HepG2 (cell line): ENCODE results near the gene CENPP. TPM values are rescaled to one million over a fixed set of nuclear protein-coding genes. Genes with fewer than 3 reads are reported as not detected.

Experiments used
- ATAC-seq: fragments of 200-7000 bp; cut with Tn5 transposase; 3 replicates; pipeline ENCODE4 v1.9.1; 2020; ENCODE audit warnings: mild to moderate bottlenecking, moderate library complexity
- BruUV-seq: library from RNA; stranded (reverse); fragments of 400-500 nt; replicated peaks from 2 replicates; lab custom pipeline; 2021; lab: Mats Ljungman, UMichigan
- CTCF ChIA-PET: fragments of 300-600 bp; formaldehyde crosslinking; extraction: SDS; loops from one replicate; lab custom pipeline; 2021; ENCODE audit warnings: low total read pairs, inconsistent platforms, low intra/inter-chr PET ratio; lab: Yijun Ruan, JAX
- POLR2A ChIA-PET: fragments of 350-600 bp; sonication (Branson Sonifier 250); formaldehyde crosslinking; loops from one replicate; lab custom pipeline; 2020; ENCODE audit warnings: antibody characterized with exemption, inconsistent platforms; lab: Yijun Ruan, JAX
- DNase-seq: peaks from one replicate; pipeline ENCODE4 v3.0.0-alpha.2; 2015; ENCODE audit warnings: low spot score
- FAIRE-seq: peaks from 3 replicates; lab custom pipeline; 2011; peaks lifted over from hg19 to GRCh38; lab: Jason Lieb, UNC
- H2AFZ ChIP-seq: one replicate; pipeline ENCODE4 v1.6.1; 2011; ENCODE audit warnings: low read length, inconsistent platforms
- H3K27ac ChIP-seq: fragments of 300-600 bp; 3 replicates; pipeline ENCODE4 v1.8.0; 2011; ENCODE audit warnings: mixed run types, mild to moderate bottlenecking, mixed read lengths, low read length, inconsistent platforms; ENCODE audit not compliant: insufficient read depth; ENCODE audit errors: extremely low read length
- H3K27me3 ChIP-seq, 2 experiments: fragments of 200-600 bp in 1 of 2; 2 replicates in 1 of 2; 3 replicates in 1 of 2; pipeline versions ENCODE4 v1.6.0 to v1.8.0; 2011; ENCODE audit warnings: low read length in 2 of 2, mild to moderate bottlenecking in 2 of 2, moderate library complexity in 2 of 2, inconsistent platforms in 1 of 2; ENCODE audit not compliant: insufficient read depth in 2 of 2, control insufficient read depth in 1 of 2
- H3K36me3 ChIP-seq, 2 experiments: fragments of 200-600 bp in 1 of 2; replicated peaks in 1 of 2; 2 replicates in 1 of 2; 3 replicates in 1 of 2; pipeline versions ENCODE4 v1.5.1 to v1.8.0; 2011; ENCODE audit warnings: low read length in 2 of 2, inconsistent platforms in 1 of 2; ENCODE audit not compliant: insufficient read depth in 2 of 2, control insufficient read depth in 1 of 2
- H3K4me1 ChIP-seq: 2 replicates; pipeline ENCODE4 v1.5.1; 2012; ENCODE audit warnings: low read length, inconsistent platforms; ENCODE audit not compliant: insufficient read depth
- H3K4me2 ChIP-seq: 2 replicates; pipeline ENCODE4 v1.6.0; 2011; ENCODE audit warnings: low read depth, low read length, inconsistent platforms
- H3K4me3 ChIP-seq, 3 experiments: fragments of 200-600 bp in 1 of 3; sonication (generic), shearing (Covaris generic) in 1 of 3; replicated peaks in 1 of 3; 2 replicates each; pipeline ENCODE4 v1.5.1; 2011 to 2016; ENCODE audit warnings: low read length in 3 of 3, inconsistent platforms in 2 of 3, low read depth in 2 of 3, mild to moderate bottlenecking in 2 of 3, control low read depth in 1 of 3, mixed read lengths in 1 of 3; ENCODE audit not compliant: insufficient read depth in 1 of 3
- H3K79me2 ChIP-seq: one replicate; pipeline ENCODE4 v1.6.1; 2011; ENCODE audit warnings: low read length, inconsistent platforms; ENCODE audit not compliant: insufficient read depth
- H3K9ac ChIP-seq: 2 replicates; pipeline ENCODE4 v1.6.0; 2011; ENCODE audit warnings: mild to moderate bottlenecking, low read depth, low read length, inconsistent platforms; ENCODE audit not compliant: insufficient read depth
- H3K9me3 ChIP-seq: 2 replicates; pipeline ENCODE4 v1.5.1; 2012; ENCODE audit warnings: mild to moderate bottlenecking, low read length
- H4K20me1 ChIP-seq: 2 replicates; pipeline ENCODE4 v1.6.0; 2011; ENCODE audit warnings: inconsistent platforms, mild to moderate bottlenecking, low read length, moderate library complexity; ENCODE audit not compliant: insufficient read depth
- EHMT2 ChIP-seq: fragments of 200-600 bp; sonication (generic); IDR thresholded peaks from 2 replicates; pipeline ENCODE4 v1.7.0; 2017; ENCODE audit warnings: antibody characterized with exemption, low read depth, low read length, borderline replicate concordance
- HOXD1 ChIP-seq: sonication (generic); formaldehyde crosslinking; IDR thresholded peaks from 2 replicates; pipeline ENCODE4 v1.5.0; 2020; ENCODE audit warnings: missing genetic modification reagents
- ISX ChIP-seq: sonication (generic); formaldehyde crosslinking; conservative IDR thresholded peaks from 2 replicates; pipeline ENCODE4 v1.5.0; 2020; ENCODE audit warnings: missing genetic modification reagents
- KMT2A ChIP-seq: sonication (generic); formaldehyde crosslinking; IDR thresholded peaks from 2 replicates; pipeline ENCODE4 v1.4.0; 2020; ENCODE audit warnings: missing genetic modification reagents
- MBNL3 ChIP-seq: fragments of 250-450 bp; sonication (Bioruptor Pico); conservative IDR thresholded peaks from 2 replicates; pipeline ENCODE4 v1.8.0; 2022; ENCODE audit warnings: mild to moderate bottlenecking, inconsistent platforms
- NCOR1 ChIP-seq: fragments of 200-600 bp; sonication (generic); IDR thresholded peaks from 2 replicates; pipeline ENCODE4 v1.7.0; 2017; ENCODE audit warnings: antibody characterized with exemption, low read length, borderline replicate concordance
- NFE2L2 ChIP-seq: fragments of 150-350 bp; IDR thresholded peaks from 2 replicates; pipeline ENCODE4 v1.6.1; 2014; ENCODE audit warnings: low read length
- NRL ChIP-seq: sonication (generic); formaldehyde crosslinking; IDR thresholded peaks from 2 replicates; pipeline ENCODE4 v1.5.0; 2020; ENCODE audit warnings: missing genetic modification reagents, mild to moderate bottlenecking, moderate library complexity, borderline replicate concordance
- ZNF296 ChIP-seq: sonication (generic); formaldehyde crosslinking; conservative IDR thresholded peaks from 2 replicates; pipeline ENCODE4 v1.5.0; 2020; ENCODE audit warnings: mild to moderate bottlenecking, missing genetic modification reagents
- ZNF337 ChIP-seq: sonication (generic); formaldehyde crosslinking; IDR thresholded peaks from 2 replicates; pipeline ENCODE4 v1.5.1; 2020; ENCODE audit warnings: missing genetic modification reagents, low read depth, mild to moderate bottlenecking, borderline replicate concordance
- ZNF460 ChIP-seq: sonication (generic); formaldehyde crosslinking; IDR thresholded peaks from 2 replicates; pipeline ENCODE4 v1.5.1; 2020; ENCODE audit warnings: missing genetic modification reagents, mild to moderate bottlenecking, borderline replicate concordance
- ZNF891 ChIP-seq: sonication (generic); formaldehyde crosslinking; IDR thresholded peaks from 2 replicates; pipeline ENCODE4 v1.5.0; 2020; ENCODE audit warnings: mild to moderate bottlenecking, missing genetic modification reagents
- ZSCAN21 ChIP-seq: sonication (generic); formaldehyde crosslinking; IDR thresholded peaks from 2 replicates; pipeline ENCODE4 v1.8.0; 2022; ENCODE audit warnings: mild to moderate bottlenecking, missing genetic modification reagents, moderate library complexity, borderline replicate concordance
- whole genome bisulfite sequencing: methylation state at CpG from one replicate; pipeline ENCODE4 v1.1.6; 2017; ENCODE audit warnings: low lambda C conversion rate; 5-methylcytosine and 5-hydroxymethylcytosine counted together
- in situ Hi-C: cut with HindIII; loops from 2 replicates; pipeline ENCODE4 v1.10.0; 2017; ENCODE audit warnings: low pct_unique_long_range_greater_than_20kb; ENCODE audit not compliant: extremely low pct_ligation_motif_present
- intact Hi-C: fragments of 100-400 bp; cut with micrococcal nuclease; formaldehyde crosslinking; loops from one replicate; pipeline ENCODE4 v1.10.0; 2022; ENCODE audit not compliant: unreplicated experiment
- polyA plus RNA-seq, 8 experiments: library from polyadenylated mRNA; depleted of rRNA in 3 of 8; stranded (reverse) in 7 of 8; unstranded in 1 of 8; fragments of >200 nt; fragmentation: Illumina TruSeq in 4 of 8; extraction: Trizol in 4 of 8; gene quantifications; 2 replicates each; pipeline versions ENCODE4 v1.2.1 to v1.2.3, GENCODE V29; 2011 to 2016; ENCODE audit warnings: low read depth in 4 of 8, missing spikeins in 1 of 8, mixed read lengths in 1 of 8; ENCODE audit not compliant: insufficient read depth in 1 of 8
- total RNA-seq, 5 experiments: library from RNA; depleted of rRNA; stranded (reverse); fragments of >200 nt; fragmentation: Illumina TruSeq; extraction: Trizol; gene quantifications; 2 replicates each; pipeline ENCODE4 v1.2.3, GENCODE V29; 2016; ENCODE audit warnings: low read depth in 1 of 5
- TF ChIP-seq, protein P1 (sequence below): sonication (generic); formaldehyde crosslinking; IDR thresholded peaks from 2 replicates; pipeline ENCODE4 v1.9.0; 2021; ENCODE audit warnings: missing genetic modification reagents, borderline replicate concordance
- TF ChIP-seq, protein P2 (sequence below): sonication (generic); formaldehyde crosslinking; IDR thresholded peaks from 2 replicates; pipeline ENCODE4 v1.5.0; 2020; ENCODE audit warnings: missing genetic modification reagents
- TF ChIP-seq, protein P3 (sequence below): sonication (generic); formaldehyde crosslinking; IDR thresholded peaks from 2 replicates; pipeline ENCODE4 v1.5.0; 2020; ENCODE audit warnings: mild to moderate bottlenecking, missing genetic modification reagents, moderate library complexity

Gene CENPP
- total and polyA plus RNA-seq, 2 of the 13 experiments (the other 11 are each of a cell fraction or from before 2014, with no cell fraction given) = 2.0 to 11.4 TPM

DNA sequence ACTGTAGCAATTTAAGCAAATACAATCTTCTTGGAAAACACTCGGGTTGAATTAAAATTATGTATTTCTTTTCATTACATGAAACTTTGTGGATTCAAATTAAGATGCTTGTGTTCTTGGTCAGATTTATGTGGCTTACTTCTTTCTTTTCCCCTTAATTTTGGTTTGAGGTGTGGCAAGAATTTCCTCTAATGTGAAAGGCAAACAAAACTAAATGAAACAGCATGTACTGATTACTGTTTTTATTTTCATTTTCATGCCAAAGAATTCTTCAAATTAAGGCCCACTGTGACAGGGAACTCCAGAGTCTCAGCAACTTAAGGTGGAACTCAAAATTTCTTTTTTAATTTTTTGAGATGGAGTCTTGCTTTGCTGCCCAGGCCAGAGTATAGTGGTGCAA lies 98.6 kb downstream of the CENPP start, which contains the start of gene OMD:
OMD (minus strand) TSS at position 132 of the 400 bp plus-strand sequence. CDS start 6,913 bp downstream, outside the sequence.
- DNase-seq = no peak
- ChIA-PET CTCF (no interaction called here), POLR2A (no interaction called here)
- H3K36me3 ChIP-seq = no peaks in the 10 kb centered on the region
- H4K20me1 ChIP-seq = no peaks in the 10 kb centered on the region
- H3K4me3 ChIP-seq = no peak within 1 kb of the TSS
- no peaks in the 10 kb centered on the region for H3K27me3 ChIP-seq
- no peak within 1 kb of the TSS for H3K9ac ChIP-seq
- in situ Hi-C loops (no loop called here), intact Hi-C loops (no loop called here)
- no peak within 1 kb of the TSS for H3K27ac ChIP-seq
- BruUV-seq = no TSS peak
- H3K9me3 ChIP-seq = no peaks in the 10 kb centered on the region
- H3K79me2 ChIP-seq = no peaks in the 10 kb centered on the region
- H3K4me2 ChIP-seq = no peak within 1 kb of the TSS
- no peak for ATAC-seq
- no peak for FAIRE-seq
- H3K4me1 ChIP-seq = no peaks in the 10 kb centered on the region
- no peak within 1 kb of the TSS for H2AFZ ChIP-seq
- WGBS = 74% methylated on average over 1 of the region's 1 CpG
- TF ChIP-seq, protein P1, sequence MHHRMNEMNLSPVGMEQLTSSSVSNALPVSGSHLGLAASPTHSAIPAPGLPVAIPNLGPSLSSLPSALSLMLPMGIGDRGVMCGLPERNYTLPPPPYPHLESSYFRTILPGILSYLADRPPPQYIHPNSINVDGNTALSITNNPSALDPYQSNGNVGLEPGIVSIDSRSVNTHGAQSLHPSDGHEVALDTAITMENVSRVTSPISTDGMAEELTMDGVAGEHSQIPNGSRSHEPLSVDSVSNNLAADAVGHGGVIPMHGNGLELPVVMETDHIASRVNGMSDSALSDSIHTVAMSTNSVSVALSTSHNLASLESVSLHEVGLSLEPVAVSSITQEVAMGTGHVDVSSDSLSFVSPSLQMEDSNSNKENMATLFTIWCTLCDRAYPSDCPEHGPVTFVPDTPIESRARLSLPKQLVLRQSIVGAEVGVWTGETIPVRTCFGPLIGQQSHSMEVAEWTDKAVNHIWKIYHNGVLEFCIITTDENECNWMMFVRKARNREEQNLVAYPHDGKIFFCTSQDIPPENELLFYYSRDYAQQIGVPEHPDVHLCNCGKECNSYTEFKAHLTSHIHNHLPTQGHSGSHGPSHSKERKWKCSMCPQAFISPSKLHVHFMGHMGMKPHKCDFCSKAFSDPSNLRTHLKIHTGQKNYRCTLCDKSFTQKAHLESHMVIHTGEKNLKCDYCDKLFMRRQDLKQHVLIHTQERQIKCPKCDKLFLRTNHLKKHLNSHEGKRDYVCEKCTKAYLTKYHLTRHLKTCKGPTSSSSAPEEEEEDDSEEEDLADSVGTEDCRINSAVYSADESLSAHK (CRISPR knock-in tag) = no peak
- TF ChIP-seq ISX (CRISPR knock-in tag) = no peak
- no peak for TF ChIP-seq ZNF296 (CRISPR knock-in tag)
- no peak for TF ChIP-seq EHMT2
- TF ChIP-seq ZNF891 (CRISPR knock-in tag) = no peak
- no peak for TF ChIP-seq KMT2A
- no peak for TF ChIP-seq NFE2L2
- TF ChIP-seq ZSCAN21 (CRISPR knock-in tag) = no peak
- TF ChIP-seq, protein P2, sequence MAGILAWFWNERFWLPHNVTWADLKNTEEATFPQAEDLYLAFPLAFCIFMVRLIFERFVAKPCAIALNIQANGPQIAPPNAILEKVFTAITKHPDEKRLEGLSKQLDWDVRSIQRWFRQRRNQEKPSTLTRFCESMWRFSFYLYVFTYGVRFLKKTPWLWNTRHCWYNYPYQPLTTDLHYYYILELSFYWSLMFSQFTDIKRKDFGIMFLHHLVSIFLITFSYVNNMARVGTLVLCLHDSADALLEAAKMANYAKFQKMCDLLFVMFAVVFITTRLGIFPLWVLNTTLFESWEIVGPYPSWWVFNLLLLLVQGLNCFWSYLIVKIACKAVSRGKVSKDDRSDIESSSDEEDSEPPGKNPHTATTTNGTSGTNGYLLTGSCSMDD (CRISPR knock-in tag) = no peak
- no peak for TF ChIP-seq HOXD1 (CRISPR knock-in tag)
- TF ChIP-seq, protein P3, sequence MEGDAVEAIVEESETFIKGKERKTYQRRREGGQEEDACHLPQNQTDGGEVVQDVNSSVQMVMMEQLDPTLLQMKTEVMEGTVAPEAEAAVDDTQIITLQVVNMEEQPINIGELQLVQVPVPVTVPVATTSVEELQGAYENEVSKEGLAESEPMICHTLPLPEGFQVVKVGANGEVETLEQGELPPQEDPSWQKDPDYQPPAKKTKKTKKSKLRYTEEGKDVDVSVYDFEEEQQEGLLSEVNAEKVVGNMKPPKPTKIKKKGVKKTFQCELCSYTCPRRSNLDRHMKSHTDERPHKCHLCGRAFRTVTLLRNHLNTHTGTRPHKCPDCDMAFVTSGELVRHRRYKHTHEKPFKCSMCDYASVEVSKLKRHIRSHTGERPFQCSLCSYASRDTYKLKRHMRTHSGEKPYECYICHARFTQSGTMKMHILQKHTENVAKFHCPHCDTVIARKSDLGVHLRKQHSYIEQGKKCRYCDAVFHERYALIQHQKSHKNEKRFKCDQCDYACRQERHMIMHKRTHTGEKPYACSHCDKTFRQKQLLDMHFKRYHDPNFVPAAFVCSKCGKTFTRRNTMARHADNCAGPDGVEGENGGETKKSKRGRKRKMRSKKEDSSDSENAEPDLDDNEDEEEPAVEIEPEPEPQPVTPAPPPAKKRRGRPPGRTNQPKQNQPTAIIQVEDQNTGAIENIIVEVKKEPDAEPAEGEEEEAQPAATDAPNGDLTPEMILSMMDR (CRISPR knock-in tag) = no peak
- TF ChIP-seq NCOR1 = no peak
- no peak for TF ChIP-seq NRL
- no peak for TF ChIP-seq ZNF337 (CRISPR knock-in tag)
- TF ChIP-seq MBNL3 (CRISPR knock-in tag) = no peak
- TF ChIP-seq ZNF460 = no peak
